Endothelial cell of umbilical vein (primary cell): Measurements from ENCODE around the gene CACNG4. TPM values are rescaled to one million over a fixed set of nuclear protein-coding genes. Genes with fewer than 3 reads are reported as not detected.

Source experiments
- BruUV-seq: library from RNA; stranded (reverse); fragments of 400-500 nt; replicated peaks from 2 replicates; lab custom pipeline; 2021; lab: Mats Ljungman, UMichigan
- CTCF ChIA-PET: fragments of 300-600, 350-600 bp; sonication (Branson Sonifier 250); formaldehyde crosslinking; loops from one replicate; lab custom pipeline; 2021; ENCODE audit warnings: antibody characterized with exemption, inconsistent platforms; lab: Charles Lee
- POLR2A ChIA-PET: fragments of 300-600, 350-600 bp; sonication (Branson Sonifier 250); formaldehyde crosslinking; loops from one replicate; lab custom pipeline; 2021; ENCODE audit warnings: antibody characterized with exemption, inconsistent platforms; lab: Charles Lee
- DNase-seq: peaks from one replicate; pipeline ENCODE4 v3.0.0-alpha.2; 2011; ENCODE audit warnings: low read depth, low spot score
- FAIRE-seq: peaks from 2 replicates; lab custom pipeline; 2011; peaks lifted over from hg19 to GRCh38; lab: Jason Lieb, UNC
- H2AFZ ChIP-seq: 2 replicates; pipeline ENCODE4 v1.6.0; 2012; ENCODE audit warnings: low read depth, low read length, control low read depth, inconsistent platforms
- H3K27ac ChIP-seq: 2 replicates; pipeline ENCODE4 v1.5.1; 2011; ENCODE audit warnings: low read depth, mild to moderate bottlenecking, control low read depth, low read length, moderate library complexity; ENCODE audit not compliant: insufficient read depth
- H3K27me3 ChIP-seq, 2 experiments: 2 replicates each; pipeline versions ENCODE4 v1.6.0 to v1.6.1; 2011; ENCODE audit warnings: low read length in 2 of 2, mixed read lengths in 1 of 2; ENCODE audit not compliant: control insufficient read depth in 2 of 2, insufficient read depth in 2 of 2
- H3K36me3 ChIP-seq, 2 experiments: 2 replicates in 1 of 2; 3 replicates in 1 of 2; pipeline ENCODE4 v1.5.1; 2011; ENCODE audit warnings: low read length in 2 of 2, mild to moderate bottlenecking in 1 of 2, moderate library complexity in 1 of 2; ENCODE audit not compliant: control insufficient read depth in 2 of 2, insufficient read depth in 2 of 2; ENCODE audit errors: extremely low read depth in 1 of 2
- H3K4me1 ChIP-seq: 3 replicates; pipeline ENCODE4 v1.5.1; 2011; ENCODE audit warnings: mild to moderate bottlenecking, low read length; ENCODE audit not compliant: control insufficient read depth, insufficient read depth; ENCODE audit errors: extremely low read depth
- H3K4me2 ChIP-seq: 2 replicates; pipeline ENCODE4 v1.6.1; 2011; ENCODE audit warnings: low read length, control low read depth, mixed read lengths; ENCODE audit not compliant: insufficient read depth
- H3K4me3 ChIP-seq, 3 experiments: fragments of 200-600 bp in 1 of 3; sonication (generic), shearing (Covaris generic) in 1 of 3; replicated peaks in 1 of 3; 2 replicates each; pipeline ENCODE4 v1.5.1; 2011 to 2016; ENCODE audit warnings: control low read depth in 3 of 3, low read length in 3 of 3, mild to moderate bottlenecking in 2 of 3, inconsistent platforms in 1 of 3, low read depth in 1 of 3, moderate library complexity in 1 of 3; ENCODE audit not compliant: insufficient read depth in 1 of 3
- H3K79me2 ChIP-seq: 2 replicates; pipeline ENCODE4 v1.6.0; 2012; ENCODE audit warnings: low read length, inconsistent platforms; ENCODE audit not compliant: control insufficient read depth, insufficient read depth
- H3K9ac ChIP-seq: replicated peaks from 2 replicates; pipeline ENCODE3; 2011; ENCODE audit warnings: low read length, control low read depth; ENCODE audit not compliant: insufficient read depth; ENCODE audit errors: extremely low read depth
- H3K9me1 ChIP-seq: replicated peaks from 3 replicates; pipeline ENCODE4 v1.6.0; 2011; ENCODE audit warnings: mild to moderate bottlenecking, low read length; ENCODE audit not compliant: control insufficient read depth, insufficient read depth; ENCODE audit errors: extremely low read depth
- H3K9me3 ChIP-seq: replicated peaks from 2 replicates; pipeline ENCODE4 v1.5.1; 2012; ENCODE audit warnings: low read length, inconsistent platforms; ENCODE audit not compliant: control insufficient read depth, insufficient read depth
- H4K20me1 ChIP-seq: replicated peaks from 2 replicates; pipeline ENCODE3; 2011; ENCODE audit warnings: mild to moderate bottlenecking, low read length; ENCODE audit not compliant: control insufficient read depth, insufficient read depth; ENCODE audit errors: extremely low read depth
- CTCF ChIP-seq, 2 donors: IDR thresholded peaks; 1 replicate in 1 of 2; 2 replicates in 1 of 2; pipeline ENCODE4 v1.5.1; 2011; ENCODE audit warnings: low read length in 2 of 2, mild to moderate bottlenecking in 2 of 2, moderate library complexity in 2 of 2, control low read depth in 1 of 2, inconsistent platforms in 1 of 2, low read depth in 1 of 2; ENCODE audit not compliant: insufficient read depth in 1 of 2; ENCODE audit errors: extremely low read depth in 1 of 2
- FOS ChIP-seq: IDR thresholded peaks from 2 replicates; pipeline ENCODE4 v1.6.1; 2011; ENCODE audit warnings: mild to moderate bottlenecking, low read length, moderate library complexity, borderline replicate concordance; ENCODE audit not compliant: insufficient read depth
- GATA2 ChIP-seq: IDR thresholded peaks from 2 replicates; pipeline ENCODE4 v1.7.0; 2011; ENCODE audit warnings: low read depth, mild to moderate bottlenecking, moderate library complexity, mixed read lengths, low read length; ENCODE audit not compliant: insufficient read length, insufficient read depth
- JUN ChIP-seq: IDR thresholded peaks from 2 replicates; pipeline ENCODE4 v1.6.1; 2011; ENCODE audit warnings: borderline replicate concordance, low read depth; ENCODE audit not compliant: insufficient read length, insufficient read depth
- MAX ChIP-seq: IDR thresholded peaks from 2 replicates; pipeline ENCODE4 v1.6.1; 2011; ENCODE audit not compliant: insufficient read depth, insufficient read length
- MYC ChIP-seq: IDR thresholded peaks from one replicate; pipeline ENCODE4 v1.6.1; 2011; ENCODE audit warnings: mild to moderate bottlenecking, low read depth, low read length
- POLR2A ChIP-seq: IDR thresholded peaks from 2 replicates; pipeline ENCODE4 v1.6.1; 2012; ENCODE audit warnings: low read depth, mild to moderate bottlenecking, control low read depth, low read length
- POLR2AphosphoS5 ChIP-seq: IDR thresholded peaks from 2 replicates; pipeline ENCODE4 v1.6.1; 2012; ENCODE audit warnings: low read depth, mild to moderate bottlenecking, control low read depth, low read length, moderate library complexity; ENCODE audit not compliant: insufficient read depth
- dilution Hi-C: fragments of 300-500 bp; cut with MboI; formaldehyde crosslinking; loops from one replicate; pipeline ENCODE4 v1.15.0; 2019; ENCODE audit warnings: low sequenced_read_pairs; ENCODE audit not compliant: extremely low pct_ligation_motif_present
- intact Hi-C: fragments of 100-400 bp; cut with micrococcal nuclease; formaldehyde crosslinking; loops from one replicate; pipeline ENCODE4 v1.10.0; 2022
- polyA plus RNA-seq, 4 experiments: library from polyadenylated mRNA; depleted of rRNA in 3 of 4; stranded (reverse) in 3 of 4; unstranded in 1 of 4; fragments of >200 nt; gene quantifications; 2 replicates each; pipeline versions ENCODE4 v1.2.1 to v1.2.3, GENCODE V29; 2011 to 2012; ENCODE audit warnings: missing spikeins in 1 of 4
- total RNA-seq: library from RNA; stranded (reverse); gene quantifications from 2 replicates; pipeline ENCODE4 v1.2.3, GENCODE V29; 2021

CACNG4 gene
- total and polyA plus RNA-seq, 2 donors (not counting 3 experiments of a cell fraction or from before 2014, with no cell fraction given), result not detected

GRCh38 chr17:66994361-66994760 lies 29.9 kb downstream of the CACNG4 start:
- FAIRE-seq (no peak), DNase-seq (no peak)
- Histone ChIP-seq H3K27ac (no peak overlapping the region), H3K36me3 (no peaks in the 10 kb centered on the region), H3K4me3 (no peak overlapping the region), H3K79me2 (no peaks in the 10 kb centered on the region), H4K20me1 (no peaks in the 10 kb centered on the region), H3K4me1 (no peaks in the 10 kb centered on the region), H3K9me1 (no peaks in the 10 kb centered on the region), H3K4me2 (no peak overlapping the region), H3K9me3 (no peaks in the 10 kb centered on the region), H2AFZ (no peak overlapping the region), H3K9ac (no peak overlapping the region), H3K27me3 (peaks cover 3 to 7% of the 10 kb centered on the region in 2 experiments)
- BruUV-seq, result no TSS peak
- intact Hi-C loops, result no loop called here
- dilution Hi-C loops, result no loop called here
- POLR2A ChIA-PET, result no interaction called here
- CTCF ChIA-PET, result no interaction called here
- no peak for TF ChIP-seq POLR2AphosphoS5
- no peak for TF ChIP-seq MYC
- TF ChIP-seq GATA2, result no peak
- no peak for TF ChIP-seq POLR2A
- TF ChIP-seq CTCF (IDR thresholded peaks at IDR 0.05; ENCODE audit: extremely low read depth in 1 of 2, insufficient read depth in 1 of 2, low read depth in 1 of 2, low read length in 2 of 2), result no peak
- no peak for TF ChIP-seq JUN
- no peak for TF ChIP-seq MAX
- TF ChIP-seq FOS, result no peak
